IMR-90 (cell line): ENCODE results near the gene VDAC1. TPM values are rescaled to one million over a fixed set of nuclear protein-coding genes. Genes with fewer than 3 reads are reported as not detected.
A peak's percentile ranks its signal among the peaks of the same experiment; 100 is the strongest.

Experiments used
- ATAC-seq: fragments of 200-7000 bp; cut with Tn5 transposase; 2 replicates; pipeline ENCODE4 v1.9.1; 2020; ENCODE audit warnings: low read depth, mild to moderate bottlenecking, moderate library complexity
- BruUV-seq: library from RNA; stranded (reverse); fragments of 400-500 nt; replicated peaks from 2 replicates; lab custom pipeline; 2021; lab: Mats Ljungman, UMichigan
- CTCF ChIA-PET: fragments of 300-600 bp; formaldehyde crosslinking; extraction: SDS; loops from one replicate; lab custom pipeline; 2021; ENCODE audit warnings: antibody characterized with exemption; lab: Yijun Ruan, JAX
- POLR2A ChIA-PET: fragments of 300-600 bp; sonication (Branson Sonifier 250); formaldehyde crosslinking; loops from one replicate; lab custom pipeline; 2022; ENCODE audit warnings: antibody characterized with exemption; ENCODE audit not compliant: unreplicated experiment; lab: Charles Lee
- DNase-seq: peaks from one replicate; pipeline ENCODE4 v3.0.0; 2013
- H2AFZ ChIP-seq: replicated peaks from 2 replicates; pipeline ENCODE3; 2013; ENCODE audit warnings: low read length, mild to moderate bottlenecking; ENCODE audit not compliant: poor library complexity
- H2AK5ac ChIP-seq: 2 replicates; pipeline ENCODE4 v1.6.1; 2013; ENCODE audit warnings: low read depth, low read length, inconsistent platforms
- H2AK9ac ChIP-seq: replicated peaks from 2 replicates; pipeline ENCODE3; 2013; ENCODE audit warnings: mild to moderate bottlenecking, low read depth, low read length, moderate library complexity; ENCODE audit not compliant: poor library complexity
- H2BK120ac ChIP-seq: 2 replicates; pipeline ENCODE4 v1.6.1; 2013; ENCODE audit warnings: low read depth, low read length, inconsistent platforms
- H2BK15ac ChIP-seq: 3 replicates; pipeline ENCODE4 v1.6.1; 2013; ENCODE audit warnings: low read depth, low read length, inconsistent platforms
- H2BK20ac ChIP-seq: 2 replicates; pipeline ENCODE4 v1.6.1; 2013; ENCODE audit warnings: low read depth, mild to moderate bottlenecking, inconsistent platforms, low read length, moderate library complexity
- H2BK5ac ChIP-seq: 2 replicates; pipeline ENCODE4 v1.6.1; 2013; ENCODE audit warnings: mild to moderate bottlenecking, low read depth, low read length, inconsistent platforms; ENCODE audit not compliant: poor library complexity, severe bottlenecking
- H3K14ac ChIP-seq: replicated peaks from 2 replicates; pipeline ENCODE4 v1.6.1; 2013; ENCODE audit warnings: low read depth, low read length, inconsistent platforms
- H3K18ac ChIP-seq: 2 replicates; pipeline ENCODE4 v1.6.1; 2013; ENCODE audit warnings: low read depth, low read length, control low read depth
- H3K23ac ChIP-seq: 2 replicates; pipeline ENCODE4 v1.6.1; 2013; ENCODE audit warnings: low read depth, low read length, inconsistent platforms
- H3K27ac ChIP-seq: 2 replicates; pipeline ENCODE4 v1.5.1; 2013; ENCODE audit warnings: mild to moderate bottlenecking, control low read depth, low read length; ENCODE audit not compliant: insufficient read depth
- H3K27me3 ChIP-seq: 2 replicates; pipeline ENCODE4 v1.6.1; 2013; ENCODE audit warnings: low read length; ENCODE audit not compliant: control insufficient read depth, insufficient read depth
- H3K36me3 ChIP-seq: 2 replicates; pipeline ENCODE4 v1.6.1; 2013; ENCODE audit warnings: low read length, mixed read lengths; ENCODE audit not compliant: control insufficient read depth, insufficient read depth
- H3K4ac ChIP-seq: 2 replicates; pipeline ENCODE4 v1.6.1; 2013; ENCODE audit warnings: low read depth, low read length, inconsistent platforms
- H3K4me1 ChIP-seq: 2 replicates; pipeline ENCODE4 v1.6.1; 2013; ENCODE audit warnings: low read length, mixed read lengths; ENCODE audit not compliant: control insufficient read depth, insufficient read depth
- H3K4me2 ChIP-seq: 2 replicates; pipeline ENCODE4 v1.6.1; 2013; ENCODE audit warnings: low read depth, mild to moderate bottlenecking, control low read depth, low read length, moderate library complexity
- H3K4me3 ChIP-seq: 2 replicates; pipeline ENCODE4 v1.5.1; 2013; ENCODE audit warnings: low read depth, mild to moderate bottlenecking, control low read depth, low read length, moderate library complexity; ENCODE audit not compliant: insufficient read depth
- H3K56ac ChIP-seq: 2 replicates; pipeline ENCODE4 v1.6.1; 2013; ENCODE audit warnings: low read length, inconsistent platforms; ENCODE audit not compliant: insufficient read depth; ENCODE audit errors: extremely low read depth
- H3K79me1 ChIP-seq, 2 experiments: 2 replicates each; pipeline ENCODE4 v1.6.1; 2013; ENCODE audit warnings: low read length in 2 of 2, inconsistent platforms in 1 of 2, low read depth in 1 of 2
- H3K9ac ChIP-seq: 2 replicates; pipeline ENCODE4 v1.6.1; 2013; ENCODE audit warnings: low read depth, low read length, control low read depth
- H3K9me1 ChIP-seq: 2 replicates; pipeline ENCODE4 v1.6.1; 2013; ENCODE audit warnings: low read length, inconsistent platforms; ENCODE audit not compliant: insufficient read depth
- H3K9me3 ChIP-seq: 2 replicates; pipeline ENCODE4 v1.6.1; 2013; ENCODE audit warnings: low read length; ENCODE audit not compliant: control insufficient read depth, insufficient read depth
- H4K20me1 ChIP-seq: 2 replicates; pipeline ENCODE4 v1.6.1; 2013; ENCODE audit warnings: low read length, inconsistent platforms; ENCODE audit not compliant: insufficient read depth
- H4K5ac ChIP-seq: 2 replicates; pipeline ENCODE4 v1.6.1; 2013; ENCODE audit warnings: mild to moderate bottlenecking, low read depth, low read length, control low read depth
- H4K8ac ChIP-seq, 2 experiments: 2 replicates each; pipeline ENCODE4 v1.6.1; 2013; ENCODE audit warnings: low read depth in 2 of 2, low read length in 2 of 2, control low read depth in 1 of 2, inconsistent platforms in 1 of 2
- H4K91ac ChIP-seq: 2 replicates; pipeline ENCODE4 v1.6.1; 2013; ENCODE audit warnings: low read depth, low read length, inconsistent platforms; ENCODE audit not compliant: insufficient read depth
- BHLHE40 ChIP-seq: fragments of 150-350 bp; IDR thresholded peaks from 2 replicates; pipeline ENCODE4 v1.6.1; 2016; ENCODE audit warnings: mild to moderate bottlenecking, low read depth, low read length
- CHD1 ChIP-seq: IDR thresholded peaks from 2 replicates; pipeline ENCODE4 v1.6.1; 2012; ENCODE audit warnings: low read depth, low read length, improper control_type of control experiment
- FOS ChIP-seq: fragments of 150-350 bp; IDR thresholded peaks from 2 replicates; pipeline ENCODE4 v1.6.1; 2016; ENCODE audit warnings: low read depth, low read length
- MAZ ChIP-seq: IDR thresholded peaks from 2 replicates; pipeline ENCODE4 v1.6.1; 2012; ENCODE audit warnings: low read depth, mild to moderate bottlenecking, low read length, improper control_type of control experiment, moderate library complexity, borderline replicate concordance
- MXI1 ChIP-seq: IDR thresholded peaks from 2 replicates; pipeline ENCODE4 v1.6.1; 2012; ENCODE audit warnings: low read depth, mild to moderate bottlenecking, low read length, moderate library complexity, borderline replicate concordance
- NFE2L2 ChIP-seq: fragments of 150-350 bp; IDR thresholded peaks from 2 replicates; pipeline ENCODE4 v1.6.1; 2016; ENCODE audit warnings: low read depth, mild to moderate bottlenecking, low read length
- RAD21 ChIP-seq: IDR thresholded peaks from 2 replicates; pipeline ENCODE4 v1.6.1; 2012; ENCODE audit warnings: low read length, improper control_type of control experiment
- RCOR1 ChIP-seq: IDR thresholded peaks from 2 replicates; pipeline ENCODE4 v1.6.1; 2012; ENCODE audit warnings: mild to moderate bottlenecking, low read length, improper control_type of control experiment; ENCODE audit not compliant: insufficient replicate concordance
- RFX5 ChIP-seq: IDR thresholded peaks from 2 replicates; pipeline ENCODE4 v1.8.0; 2012; ENCODE audit warnings: low read depth, mild to moderate bottlenecking, low read length, moderate library complexity
- SMC3 ChIP-seq: fragments of 150-350 bp; IDR thresholded peaks from 2 replicates; pipeline ENCODE4 v1.6.1; 2016; ENCODE audit warnings: low read depth, mild to moderate bottlenecking, antibody characterized with exemption, low read length, moderate library complexity
- WGBS, 2 experiments: methylation state at CpG; one replicate each; pipeline versions ENCODE4 v1.1.5 to v1.1.7; 2013; ENCODE audit warnings: missing lambda C conversion rate in 2 of 2; ENCODE audit not compliant: insufficient read length in 1 of 2; ENCODE audit errors: extremely low coverage in 2 of 2; 5-methylcytosine and 5-hydroxymethylcytosine counted together
- dilution Hi-C: fragments of 300-500 bp; cut with HindIII; formaldehyde crosslinking; loops from one replicate; pipeline ENCODE4 v1.14.3; 2018; ENCODE audit warnings: low sequenced_read_pairs; ENCODE audit not compliant: unreplicated experiment
- in situ Hi-C: fragments of 300-500 bp; cut with MboI; formaldehyde crosslinking; loops from 3 replicates; pipeline ENCODE4 v1.14.3; 2019; ENCODE audit warnings: low sequenced_read_pairs, inconsistent platforms, mixed read lengths
- intact Hi-C: fragments of 100-400 bp; cut with micrococcal nuclease; formaldehyde crosslinking; loops from 2 replicates; pipeline ENCODE4 v1.10.0; 2022
- polyA plus RNA-seq, 3 experiments: library from polyadenylated mRNA; depleted of rRNA; stranded (reverse); fragments of >200 nt; gene quantifications; 2 replicates each; pipeline ENCODE4 v1.2.3, GENCODE V29; 2012; ENCODE audit warnings: low replicate concordance in 1 of 3
- total RNA-seq: library from RNA; depleted of rRNA; stranded (reverse); fragments of >200 nt; gene quantifications from 2 replicates; pipeline ENCODE4 v1.2.3, GENCODE V29; 2012
- TF ChIP-seq, protein P1 (sequence below): fragments of 150-350 bp; IDR thresholded peaks from 2 replicates; pipeline ENCODE4 v1.6.1; 2016; ENCODE audit warnings: low read depth, mild to moderate bottlenecking, low read length, moderate library complexity, borderline replicate concordance
- TF ChIP-seq, protein P2 (sequence below): conservative IDR thresholded peaks from 2 replicates; pipeline ENCODE4 v1.5.1; 2012; ENCODE audit warnings: mild to moderate bottlenecking, low read depth, low read length, improper control_type of control experiment

The VDAC1 gene
- total and polyA plus RNA-seq, 2 of the 4 experiments (the other 2 are of a cell fraction): 289 to 365 TPM

GRCh38 chr5:134018154-134018985 lies 13.6 kb upstream of the VDAC1 start:
- intact Hi-C loops: no loop called here

More at GRCh38 chr5:134018154-134018985, 13.6 kb upstream of the VDAC1 start:
- Histone ChIP-seq H3K14ac (no peak overlapping the region), H3K27ac (no peak overlapping the region), H2BK5ac (no peak overlapping the region), H3K4me2 (no peak overlapping the region), H4K91ac (no peak overlapping the region), H3K9ac (no peak overlapping the region), H3K4ac (no peak overlapping the region), H4K5ac (no peak overlapping the region), H3K4me3 (no peak overlapping the region), H2BK120ac (no peak overlapping the region), H3K9me1 (no peaks in the 10 kb centered on the region; the same call in 1 of the 2 replicates), H3K56ac (no peak overlapping the region), H3K27me3 (peaks cover 22% of the 10 kb centered on the region), H3K18ac (no peak overlapping the region), H2AK9ac (no peak overlapping the region), H3K23ac (no peak overlapping the region), H3K36me3 (no peaks in the 10 kb centered on the region), H2AK5ac (no peak overlapping the region), H2BK15ac (no peak overlapping the region), H4K20me1 (no peaks in the 10 kb centered on the region; the same call in 1 of the 2 replicates), H3K9me3 (no peaks in the 10 kb centered on the region), H4K8ac (no peak overlapping the region), H3K4me1 (peaks cover 3% of the 10 kb centered on the region; the same call in 1 of the 2 replicates), H3K79me1 (no peaks in the 10 kb centered on the region), H2AFZ (no peak overlapping the region), H2BK20ac (no peak overlapping the region)
- TF ChIP-seq MAZ: no peak
- no peak for TF ChIP-seq FOS
- TF ChIP-seq, protein P1, sequence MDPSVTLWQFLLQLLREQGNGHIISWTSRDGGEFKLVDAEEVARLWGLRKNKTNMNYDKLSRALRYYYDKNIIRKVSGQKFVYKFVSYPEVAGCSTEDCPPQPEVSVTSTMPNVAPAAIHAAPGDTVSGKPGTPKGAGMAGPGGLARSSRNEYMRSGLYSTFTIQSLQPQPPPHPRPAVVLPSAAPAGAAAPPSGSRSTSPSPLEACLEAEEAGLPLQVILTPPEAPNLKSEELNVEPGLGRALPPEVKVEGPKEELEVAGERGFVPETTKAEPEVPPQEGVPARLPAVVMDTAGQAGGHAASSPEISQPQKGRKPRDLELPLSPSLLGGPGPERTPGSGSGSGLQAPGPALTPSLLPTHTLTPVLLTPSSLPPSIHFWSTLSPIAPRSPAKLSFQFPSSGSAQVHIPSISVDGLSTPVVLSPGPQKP: no peak
- TF ChIP-seq, protein P2, sequence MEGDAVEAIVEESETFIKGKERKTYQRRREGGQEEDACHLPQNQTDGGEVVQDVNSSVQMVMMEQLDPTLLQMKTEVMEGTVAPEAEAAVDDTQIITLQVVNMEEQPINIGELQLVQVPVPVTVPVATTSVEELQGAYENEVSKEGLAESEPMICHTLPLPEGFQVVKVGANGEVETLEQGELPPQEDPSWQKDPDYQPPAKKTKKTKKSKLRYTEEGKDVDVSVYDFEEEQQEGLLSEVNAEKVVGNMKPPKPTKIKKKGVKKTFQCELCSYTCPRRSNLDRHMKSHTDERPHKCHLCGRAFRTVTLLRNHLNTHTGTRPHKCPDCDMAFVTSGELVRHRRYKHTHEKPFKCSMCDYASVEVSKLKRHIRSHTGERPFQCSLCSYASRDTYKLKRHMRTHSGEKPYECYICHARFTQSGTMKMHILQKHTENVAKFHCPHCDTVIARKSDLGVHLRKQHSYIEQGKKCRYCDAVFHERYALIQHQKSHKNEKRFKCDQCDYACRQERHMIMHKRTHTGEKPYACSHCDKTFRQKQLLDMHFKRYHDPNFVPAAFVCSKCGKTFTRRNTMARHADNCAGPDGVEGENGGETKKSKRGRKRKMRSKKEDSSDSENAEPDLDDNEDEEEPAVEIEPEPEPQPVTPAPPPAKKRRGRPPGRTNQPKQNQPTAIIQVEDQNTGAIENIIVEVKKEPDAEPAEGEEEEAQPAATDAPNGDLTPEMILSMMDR: no peak
- TF ChIP-seq SMC3: no peak
- no peak for TF ChIP-seq CHD1
- no peak for TF ChIP-seq NFE2L2
- no peak for TF ChIP-seq RCOR1
- no peak for TF ChIP-seq MXI1
- TF ChIP-seq BHLHE40: no peak
- no peak for TF ChIP-seq RFX5
- no peak for TF ChIP-seq RAD21
- dilution Hi-C loops (no loop called here), in situ Hi-C loops (no loop called here)
- BruUV-seq: no TSS peak
- ATAC-seq (peak; percentile 37; the same call in 1 of the 2 replicates), DNase-seq (peak; percentile 22)
- CTCF ChIA-PET: interaction anchor here (0.6 kb wide), 1 partner anchor 731 kb away, joined by 3 read pairs; no protein-coding TSS in a partner anchor
- 71% methylated on average over 3 of the region's 9 CpGs; no CpG with 5 or more reads in 1 of the 2 experiments for WGBS, 2 experiments
- POLR2A ChIA-PET: no interaction called here
